Osteoblast (primary cell): ENCODE data around the gene MUC12. TPM values are rescaled to one million over a fixed set of nuclear protein-coding genes. Genes with fewer than 3 reads are reported as not detected.
A peak's percentile ranks its signal among the peaks of the same experiment; 100 is the strongest.

ENCODE experiments used
- DNase-seq: peaks from one replicate; pipeline ENCODE4 v3.0.0; 2011; ENCODE audit warnings: low spot score, mixed read lengths; ENCODE audit not compliant: insufficient read length; ENCODE audit errors: missing footprints
- H2AFZ ChIP-seq: 2 replicates; pipeline ENCODE4 v1.6.0; 2011; ENCODE audit warnings: mild to moderate bottlenecking, low read length
- H3K27ac ChIP-seq: 2 replicates; pipeline ENCODE4 v1.5.1; 2011; ENCODE audit warnings: mild to moderate bottlenecking, low read depth, low read length, moderate library complexity
- H3K27me3 ChIP-seq: 2 replicates; pipeline ENCODE4 v1.6.0; 2012; ENCODE audit warnings: mild to moderate bottlenecking, control low read depth, inconsistent platforms, low read length, moderate library complexity; ENCODE audit not compliant: insufficient read depth
- H3K36me3 ChIP-seq: 2 replicates; pipeline ENCODE4 v1.5.1; 2011; ENCODE audit warnings: mild to moderate bottlenecking, low read length, control low read depth, moderate library complexity; ENCODE audit not compliant: insufficient read depth
- H3K4me1 ChIP-seq: 2 replicates; pipeline ENCODE4 v1.5.1; 2011; ENCODE audit warnings: mild to moderate bottlenecking, low read length, control low read depth, moderate library complexity; ENCODE audit not compliant: insufficient read depth
- H3K4me2 ChIP-seq: 2 replicates; pipeline ENCODE4 v1.6.0; 2011; ENCODE audit warnings: mild to moderate bottlenecking, low read length; ENCODE audit not compliant: insufficient read depth
- H3K4me3 ChIP-seq: fragments of 200-600 bp; sonication (generic); 3 replicates; pipeline ENCODE4 v1.5.1; 2012; ENCODE audit warnings: mild to moderate bottlenecking, low read length, inconsistent platforms; ENCODE audit not compliant: insufficient read depth
- H3K79me2 ChIP-seq: 2 replicates; pipeline ENCODE4 v1.6.0; 2012; ENCODE audit warnings: mild to moderate bottlenecking, low read length, control low read depth, inconsistent platforms; ENCODE audit not compliant: insufficient read depth
- H3K9me3 ChIP-seq: 2 replicates; pipeline ENCODE4 v1.5.1; 2011; ENCODE audit warnings: low read depth, low read length, control low read depth
- H4K20me1 ChIP-seq: 2 replicates; pipeline ENCODE4 v1.6.0; 2012; ENCODE audit warnings: mild to moderate bottlenecking, low read length, control low read depth; ENCODE audit not compliant: insufficient read depth
- CTCF ChIP-seq: IDR thresholded peaks from 2 replicates; pipeline ENCODE4 v1.5.1; 2011; ENCODE audit warnings: mild to moderate bottlenecking, low read depth, low read length, moderate library complexity; ENCODE audit errors: extremely low read depth
- total RNA-seq: library from RNA; depleted of rRNA; stranded (reverse); fragments of >200 nt; gene quantifications from 2 replicates; pipeline ENCODE4 v1.2.3, GENCODE V29; 2012

Gene MUC12
- total RNA-seq, 1 donor, result under 0.01 TPM

- H3K4me2 ChIP-seq, result no peak overlapping the region
- H3K9me3 ChIP-seq, result no peaks in the 10 kb centered on the region
- H3K27me3 ChIP-seq, result no peaks in the 10 kb centered on the region
- no peak for TF ChIP-seq CTCF
- H3K4me1 ChIP-seq, result peaks cover 10% of the 10 kb centered on the region
- H3K79me2 ChIP-seq, result no peaks in the 10 kb centered on the region
- no peak overlapping the region for H2AFZ ChIP-seq
- no peak overlapping the region for H3K27ac ChIP-seq
- DNase-seq, result peak; percentile 64
- no peaks in the 10 kb centered on the region for H3K36me3 ChIP-seq
- H3K4me3 ChIP-seq, result no peak overlapping the region
- H4K20me1 ChIP-seq, result no peaks in the 10 kb centered on the region
These were observed 49.2 kb downstream of the MUC12 start for GRCh38 chr7:101018271-101019167.

GRCh38 chr7:101020444-101020843 is 51.1 kb downstream of the MUC12 start:
- Histone ChIP-seq H3K4me1 (peaks cover 10% of the 10 kb centered on the region), H2AFZ (no peak overlapping the region), H4K20me1 (no peaks in the 10 kb centered on the region), H3K27me3 (no peaks in the 10 kb centered on the region), H3K27ac (no peak overlapping the region), H3K4me2 (no peak overlapping the region), H3K79me2 (no peaks in the 10 kb centered on the region), H3K9me3 (no peaks in the 10 kb centered on the region), H3K4me3 (no peak overlapping the region), H3K36me3 (no peaks in the 10 kb centered on the region)
- TF ChIP-seq CTCF, result no peak
- peak; percentile 42 for DNase-seq

- Histone ChIP-seq H2AFZ (no peak overlapping the region), H4K20me1 (no peaks in the 10 kb centered on the region), H3K4me3 (no peak overlapping the region), H3K79me2 (no peaks in the 10 kb centered on the region), H3K4me1 (peaks cover 8% of the 10 kb centered on the region), H3K9me3 (no peaks in the 10 kb centered on the region), H3K27ac (no peak overlapping the region), H3K4me2 (no peak overlapping the region), H3K27me3 (no peaks in the 10 kb centered on the region), H3K36me3 (no peaks in the 10 kb centered on the region)
- no peak for TF ChIP-seq CTCF
- DNase-seq, result no peak
These were observed 52.3 kb downstream of the MUC12 start for GRCh38 chr7:101021703-101022102.

- Histone ChIP-seq H3K36me3 (no peaks in the 10 kb centered on the region), H3K9me3 (no peaks in the 10 kb centered on the region), H3K4me3 (no peak overlapping the region), H4K20me1 (no peaks in the 10 kb centered on the region), H3K4me2 (no peak overlapping the region), H3K4me1 (no peaks in the 10 kb centered on the region), H2AFZ (no peak overlapping the region), H3K79me2 (no peaks in the 10 kb centered on the region), H3K27ac (no peak overlapping the region), H3K27me3 (no peaks in the 10 kb centered on the region)
- no peak for TF ChIP-seq CTCF
- DNase-seq, result no peak
These were observed 54.5 kb downstream of the MUC12 start for GRCh38 chr7:101023839-101024238.
